Breast epithelium (tissue), 3 donors: Measurements from ENCODE around the gene CNPPD1.

Experiments
- POLR2A ChIP-seq: fragments of 450-650 bp; IDR thresholded peaks from one replicate; pipeline ENCODE4 v1.6.1; 2016; ENCODE audit warnings: antibody characterized with exemption, mild to moderate bottlenecking, moderate library complexity
- POLR2AphosphoS5 ChIP-seq, 3 donors: sonication (generic); formaldehyde crosslinking; IDR thresholded peaks; one replicate each; pipeline ENCODE4 v1.6.1; 2017; ENCODE audit warnings: antibody characterized with exemption in 3 of 3
- TF ChIP-seq, protein P1 (sequence below), 3 donors: fragments of 450-650 bp; IDR thresholded peaks; one replicate each; pipeline ENCODE4 v1.5.1; 2016 to 2017; ENCODE audit warnings: antibody characterized with exemption in 3 of 3, mild to moderate bottlenecking in 3 of 3, moderate library complexity in 3 of 3

DNA sequence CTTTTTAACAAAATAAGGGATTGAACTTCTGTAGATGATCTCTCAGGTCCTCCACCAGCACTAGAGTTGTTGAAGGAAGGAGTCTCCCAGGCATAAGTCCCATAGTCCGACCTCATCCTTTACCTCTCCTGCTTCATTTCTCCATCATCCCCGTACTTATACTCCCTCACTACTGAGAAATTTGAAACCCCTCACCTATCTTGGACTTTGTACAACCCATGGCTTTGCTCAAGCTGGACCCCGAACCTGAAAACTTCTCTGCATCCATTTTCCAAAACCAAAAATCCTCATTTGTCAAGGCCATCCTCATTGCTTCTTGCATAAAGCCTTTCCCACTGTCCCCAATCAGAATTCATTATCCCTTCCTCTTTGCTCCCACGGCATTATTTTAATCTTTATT, 15.6 kb downstream of the CNPPD1 start:
- TF ChIP-seq, protein P1, sequence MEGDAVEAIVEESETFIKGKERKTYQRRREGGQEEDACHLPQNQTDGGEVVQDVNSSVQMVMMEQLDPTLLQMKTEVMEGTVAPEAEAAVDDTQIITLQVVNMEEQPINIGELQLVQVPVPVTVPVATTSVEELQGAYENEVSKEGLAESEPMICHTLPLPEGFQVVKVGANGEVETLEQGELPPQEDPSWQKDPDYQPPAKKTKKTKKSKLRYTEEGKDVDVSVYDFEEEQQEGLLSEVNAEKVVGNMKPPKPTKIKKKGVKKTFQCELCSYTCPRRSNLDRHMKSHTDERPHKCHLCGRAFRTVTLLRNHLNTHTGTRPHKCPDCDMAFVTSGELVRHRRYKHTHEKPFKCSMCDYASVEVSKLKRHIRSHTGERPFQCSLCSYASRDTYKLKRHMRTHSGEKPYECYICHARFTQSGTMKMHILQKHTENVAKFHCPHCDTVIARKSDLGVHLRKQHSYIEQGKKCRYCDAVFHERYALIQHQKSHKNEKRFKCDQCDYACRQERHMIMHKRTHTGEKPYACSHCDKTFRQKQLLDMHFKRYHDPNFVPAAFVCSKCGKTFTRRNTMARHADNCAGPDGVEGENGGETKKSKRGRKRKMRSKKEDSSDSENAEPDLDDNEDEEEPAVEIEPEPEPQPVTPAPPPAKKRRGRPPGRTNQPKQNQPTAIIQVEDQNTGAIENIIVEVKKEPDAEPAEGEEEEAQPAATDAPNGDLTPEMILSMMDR (IDR thresholded peaks at IDR 0.05), result no peak
- TF ChIP-seq POLR2A (no peak), POLR2AphosphoS5 (IDR thresholded peaks at IDR 0.05) (no peak)
